ENCODE results near the gene ARIH1.

ARIH1 gene

GRCh38 chr15:72487070-72487797, 13.1 kb downstream of the ARIH1 start:
- DNase-seq (ENCODE audit: low read depth in 2 of 2) = no peak

GRCh38 chr15:72488558-72488957, 14.4 kb downstream of the ARIH1 start:
- no peak for DNase-seq (ENCODE audit: low read depth in 2 of 2)

- no peak for DNase-seq (ENCODE audit: low read depth in 2 of 2)
Measured at GRCh38 chr15:72489943-72490554, 15.9 kb downstream of the ARIH1 start.

- DNase-seq (ENCODE audit: low read depth in 2 of 2) = no peak
Measured at GRCh38 chr15:72491768-72492167, 17.6 kb downstream of the ARIH1 start.

GRCh38 chr15:72492733-72493132, 18.6 kb downstream of the ARIH1 start:
- DNase-seq (ENCODE audit: low read depth in 2 of 2) = no peak

- no peak for DNase-seq (ENCODE audit: low read depth in 2 of 2)
Measured at GRCh38 chr15:72493220-72493619, 19.1 kb downstream of the ARIH1 start.

- no peak for DNase-seq (ENCODE audit: low read depth in 2 of 2)
Measured at GRCh38 chr15:72495007-72495406, 20.9 kb downstream of the ARIH1 start.

- DNase-seq (ENCODE audit: low read depth in 2 of 2) = no peak
Measured at GRCh38 chr15:72496783-72497182, 22.7 kb downstream of the ARIH1 start.

GRCh38 chr15:72497402-72497801, 23.3 kb downstream of the ARIH1 start:
- DNase-seq (ENCODE audit: low read depth in 2 of 2) = no peak

- DNase-seq (ENCODE audit: low read depth in 2 of 2) = no peak
Measured at GRCh38 chr15:72502220-72502809, 28.2 kb downstream of the ARIH1 start.

GRCh38 chr15:72503147-72503546, 29.0 kb downstream of the ARIH1 start:
- DNase-seq (ENCODE audit: low read depth in 2 of 2) = no peak

- no peak for DNase-seq (ENCODE audit: low read depth in 2 of 2)
Measured at GRCh38 chr15:72507402-72508092, 33.4 kb downstream of the ARIH1 start.

GRCh38 chr15:72509484-72509883, 35.4 kb downstream of the ARIH1 start:
- no peak for DNase-seq (ENCODE audit: low read depth in 2 of 2)

GRCh38 chr15:72511536-72511935, 37.4 kb downstream of the ARIH1 start:
- no peak for DNase-seq (ENCODE audit: low read depth in 2 of 2)

GRCh38 chr15:72515591-72516389, 41.7 kb downstream of the ARIH1 start:
- DNase-seq (ENCODE audit: low read depth in 2 of 2) = no peak

GRCh38 chr15:72516777-72517176, 42.6 kb downstream of the ARIH1 start:
- DNase-seq (ENCODE audit: low read depth in 2 of 2) = no peak

GRCh38 chr15:72521682-72522081, 47.6 kb downstream of the ARIH1 start:
- DNase-seq (ENCODE audit: low read depth in 2 of 2) = no peak

GRCh38 chr15:72532991-72533601, 59.0 kb downstream of the ARIH1 start:
- DNase-seq (ENCODE audit: low read depth in 2 of 2) = no peak

GRCh38 chr15:72534523-72534922, 60.4 kb downstream of the ARIH1 start:
- peak in 1 of 2 donors; percentile 10 for DNase-seq (ENCODE audit: low read depth in 2 of 2)

- no peak for DNase-seq (ENCODE audit: low read depth in 2 of 2)
Measured at GRCh38 chr15:72535911-72536310, 61.8 kb downstream of the ARIH1 start.

GRCh38 chr15:72536506-72536905, 62.4 kb downstream of the ARIH1 start:
- DNase-seq (ENCODE audit: low read depth in 2 of 2) = no peak
